ENCODE data around the gene REEP1. TPM values are rescaled to one million over a fixed set of nuclear protein-coding genes. Genes with fewer than 3 reads are reported as not detected.
"Not testable (repeated sequence)": the region's sequence is repeated elsewhere in the genome, so short reads cannot be mapped to it uniquely, and the experiment has no call there.

Gene REEP1
- total RNA-seq, 6 donors from 2014 or later = 4.1 to 10.4 (median 7.5) TPM

DNA sequence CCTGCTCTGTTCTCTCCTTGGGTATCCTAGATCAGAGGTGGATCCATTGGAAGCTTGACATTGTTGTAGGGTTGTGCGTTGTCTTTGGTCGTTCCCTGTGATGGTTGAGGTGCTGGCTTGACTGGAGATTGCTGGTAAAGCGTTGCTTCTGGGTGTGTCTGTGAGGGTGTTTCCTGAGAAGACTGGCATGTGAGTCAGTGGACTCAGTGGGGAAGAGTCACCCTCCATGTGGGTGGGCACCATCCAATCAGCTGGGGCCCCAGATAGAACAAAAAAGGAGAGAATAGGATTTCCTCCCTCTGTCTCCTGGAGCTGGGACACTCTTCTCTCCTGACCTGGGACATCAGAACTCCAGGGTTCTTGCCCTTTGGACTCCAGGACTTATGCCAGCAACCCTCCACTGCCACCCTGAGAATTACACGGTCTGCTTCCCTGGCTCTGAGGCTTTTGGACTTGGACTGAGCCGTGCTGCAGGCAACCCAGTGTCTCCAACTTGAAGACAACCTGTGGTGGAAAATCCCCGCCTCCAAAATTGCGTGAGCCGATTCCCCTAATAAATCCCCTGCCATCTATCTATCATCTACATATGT lies 14.8 kb upstream of the REEP1 start:
- ATAC-seq (ENCODE audit: low FRiP score in 2 of 2) (no peak), DNase-seq (no peak)
- Histone ChIP-seq H3K9me3 (no peaks in the 10 kb centered on the region), H3K27me3 (no peaks in the 10 kb centered on the region), H3K27ac (no peak overlapping the region), H3K36me3 (no peaks in the 10 kb centered on the region), H3K4me3 (no peak overlapping the region), H3K4me1 (no peaks in the 10 kb centered on the region)
- 85 to 88% methylated on average over 8 of the region's 8 CpGs for WGBS, 2 donors
- TF ChIP-seq, protein P1, sequence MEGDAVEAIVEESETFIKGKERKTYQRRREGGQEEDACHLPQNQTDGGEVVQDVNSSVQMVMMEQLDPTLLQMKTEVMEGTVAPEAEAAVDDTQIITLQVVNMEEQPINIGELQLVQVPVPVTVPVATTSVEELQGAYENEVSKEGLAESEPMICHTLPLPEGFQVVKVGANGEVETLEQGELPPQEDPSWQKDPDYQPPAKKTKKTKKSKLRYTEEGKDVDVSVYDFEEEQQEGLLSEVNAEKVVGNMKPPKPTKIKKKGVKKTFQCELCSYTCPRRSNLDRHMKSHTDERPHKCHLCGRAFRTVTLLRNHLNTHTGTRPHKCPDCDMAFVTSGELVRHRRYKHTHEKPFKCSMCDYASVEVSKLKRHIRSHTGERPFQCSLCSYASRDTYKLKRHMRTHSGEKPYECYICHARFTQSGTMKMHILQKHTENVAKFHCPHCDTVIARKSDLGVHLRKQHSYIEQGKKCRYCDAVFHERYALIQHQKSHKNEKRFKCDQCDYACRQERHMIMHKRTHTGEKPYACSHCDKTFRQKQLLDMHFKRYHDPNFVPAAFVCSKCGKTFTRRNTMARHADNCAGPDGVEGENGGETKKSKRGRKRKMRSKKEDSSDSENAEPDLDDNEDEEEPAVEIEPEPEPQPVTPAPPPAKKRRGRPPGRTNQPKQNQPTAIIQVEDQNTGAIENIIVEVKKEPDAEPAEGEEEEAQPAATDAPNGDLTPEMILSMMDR (IDR thresholded peaks at IDR 0.05) = no peak
- no peak for TF ChIP-seq POLR2A (IDR thresholded peaks at IDR 0.05)
- TF ChIP-seq EP300 (IDR thresholded peaks at IDR 0.05) = no peak
- no peak for TF ChIP-seq POLR2AphosphoS5 (IDR thresholded peaks at IDR 0.05)

DNA sequence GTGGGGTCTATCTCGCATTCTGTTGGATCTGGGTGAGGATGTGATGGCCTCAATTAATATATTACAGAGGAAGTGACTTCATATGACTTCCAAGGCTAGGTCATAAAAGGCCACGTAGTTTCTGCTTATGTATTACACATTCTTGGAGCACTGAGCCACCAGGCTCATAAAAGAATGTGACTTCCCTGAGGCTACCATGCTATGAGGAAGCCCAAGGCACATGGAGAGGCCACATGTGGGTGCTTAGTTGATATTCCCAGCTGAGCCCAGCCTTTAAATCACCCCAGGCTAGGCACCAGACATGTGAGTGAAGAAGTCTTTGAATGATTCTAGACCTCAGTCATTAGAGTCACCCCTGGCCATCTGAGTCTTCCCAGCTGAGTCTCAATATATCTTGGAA lies 13.3 kb upstream of the REEP1 start:
- DNase-seq (no peak), ATAC-seq (ENCODE audit: low FRiP score in 2 of 2) (no peak)
- Histone ChIP-seq H3K27ac (no peak overlapping the region), H3K9me3 (no peaks in the 10 kb centered on the region), H3K36me3 (no peaks in the 10 kb centered on the region), H3K27me3 (no peaks in the 10 kb centered on the region), H3K4me1 (no peaks in the 10 kb centered on the region), H3K4me3 (no peak overlapping the region)
- WGBS, 2 donors = 87 to 88% methylated on average over 2 of the region's 2 CpGs
- TF ChIP-seq POLR2AphosphoS5 (IDR thresholded peaks at IDR 0.05) = no peak
- no peak for TF ChIP-seq POLR2A (IDR thresholded peaks at IDR 0.05)
- no peak for TF ChIP-seq EP300 (IDR thresholded peaks at IDR 0.05)
- TF ChIP-seq, protein P1 (IDR thresholded peaks at IDR 0.05) = no peak

DNA sequence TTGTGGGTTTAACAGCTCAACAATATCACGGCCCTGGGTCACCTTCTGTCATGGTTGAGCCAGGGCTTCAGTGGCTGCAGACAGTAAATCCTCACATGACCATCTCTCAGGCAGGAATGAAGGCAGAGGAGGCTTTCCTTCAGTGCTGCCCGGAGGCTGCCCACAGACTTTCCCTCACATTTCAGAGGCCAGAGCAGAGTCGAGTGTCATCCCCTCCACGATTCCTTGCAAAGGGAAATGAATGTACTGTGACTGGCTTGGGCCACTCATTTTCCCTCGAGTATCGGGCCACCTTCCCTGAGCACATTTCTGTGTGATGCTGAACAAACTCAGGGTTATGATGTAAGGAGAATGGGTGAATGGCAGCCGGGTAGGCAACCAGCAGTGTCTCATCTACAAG lies 10.0 kb upstream of the REEP1 start:
- Histone ChIP-seq H3K36me3 (no peaks in the 10 kb centered on the region), H3K27me3 (no peaks in the 10 kb centered on the region), H3K4me1 (no peaks in the 10 kb centered on the region), H3K4me3 (no peak overlapping the region), H3K9me3 (no peaks in the 10 kb centered on the region), H3K27ac (no peak overlapping the region)
- 84 to 92% methylated on average over 7 of the region's 7 CpGs for WGBS, 2 donors
- DNase-seq (no peak), ATAC-seq (ENCODE audit: low FRiP score in 2 of 2) (no peak)
- TF ChIP-seq POLR2AphosphoS5 (IDR thresholded peaks at IDR 0.05) (no peak), POLR2A (IDR thresholded peaks at IDR 0.05) (no peak)
- TF ChIP-seq, protein P1 (IDR thresholded peaks at IDR 0.05) = no peak

DNA sequence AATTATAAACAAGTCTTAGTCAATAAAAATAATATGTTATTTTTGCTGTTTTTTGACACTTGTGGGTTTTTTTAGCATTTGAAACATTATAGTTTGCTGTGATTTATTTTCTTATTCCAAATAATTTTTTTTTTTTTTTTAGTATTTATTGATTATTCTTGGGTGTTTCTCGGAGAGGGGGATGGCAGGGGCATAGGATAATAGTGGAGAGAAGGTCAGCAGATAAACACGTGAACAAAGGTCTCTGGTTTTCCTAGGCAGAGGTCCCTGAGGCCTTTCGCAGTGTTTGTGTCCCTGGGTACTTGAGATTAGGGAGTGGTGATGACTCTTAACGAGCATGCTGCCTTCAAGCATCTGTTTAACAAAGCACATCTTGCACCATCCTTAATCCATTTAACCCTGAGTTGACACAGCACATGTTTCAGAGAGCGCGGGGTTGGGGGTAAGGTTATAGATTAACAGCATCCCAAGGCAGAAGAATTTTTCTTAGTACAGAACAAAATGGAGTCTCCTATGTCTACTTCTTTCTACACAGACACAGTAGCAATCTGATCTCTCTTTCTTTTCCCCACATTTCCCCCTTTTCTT lies 8.5 kb upstream of the REEP1 start:
- H3K36me3 ChIP-seq = not testable (repeated sequence)
- 60 to 70% methylated on average over 6 of the region's 6 CpGs for WGBS, 2 donors

DNA sequence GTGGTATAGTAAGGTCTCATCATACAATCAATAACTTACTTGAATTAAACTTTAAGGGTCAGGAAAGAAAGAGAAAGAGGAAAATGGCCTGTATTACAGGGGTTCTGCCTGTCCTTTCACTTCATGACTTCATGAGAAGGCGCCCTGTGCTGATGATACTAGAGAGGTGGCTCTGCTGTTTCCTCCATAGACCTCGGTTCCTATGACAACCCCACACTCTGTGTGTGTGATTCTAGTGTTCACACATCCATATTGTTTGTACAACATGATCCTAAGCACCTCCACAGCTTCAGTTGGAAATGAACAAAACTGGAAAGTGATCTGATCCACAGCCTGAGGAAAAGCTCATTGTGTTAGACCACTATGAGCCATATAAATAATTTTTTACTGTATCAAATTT lies 7.0 kb upstream of the REEP1 start:
- ATAC-seq (ENCODE audit: low FRiP score in 2 of 2) = no peak
- no peaks in the 10 kb centered on the region for H3K36me3 ChIP-seq
- H3K9me3 ChIP-seq = peaks cover 0 to 7% (median 0%) of the 10 kb centered on the region in 4 donors
- H3K4me3 ChIP-seq = no peak overlapping the region
- WGBS, 2 donors = 26 to 79% methylated on average over 2 of the region's 2 CpGs
- no peaks in the 10 kb centered on the region for H3K4me1 ChIP-seq
- TF ChIP-seq POLR2A (IDR thresholded peaks at IDR 0.05) (no peak), POLR2AphosphoS5 (IDR thresholded peaks at IDR 0.05) (no peak), EP300 (IDR thresholded peaks at IDR 0.05) (no peak)
- TF ChIP-seq, protein P1 (IDR thresholded peaks at IDR 0.05) = no peak
- no peak for DNase-seq
- no peaks in the 10 kb centered on the region for H3K27me3 ChIP-seq
- no peak overlapping the region for H3K27ac ChIP-seq

More for the DNA sequence above, 8.5 kb upstream of the REEP1 start:
- H3K4me3 ChIP-seq; H3K27ac ChIP-seq; ATAC-seq (ENCODE audit: low FRiP score in 2 of 2); H3K27me3 ChIP-seq; H3K4me1 ChIP-seq; DNase-seq; H3K9me3 ChIP-seq: not testable (repeated sequence)
